Caco-2 (cell line): ENCODE data around the gene SLC6A18. TPM values are rescaled to one million over a fixed set of nuclear protein-coding genes. Genes with fewer than 3 reads are reported as not detected.

Experiments used
- BruUV-seq: library from RNA; stranded (reverse); fragments of 400-500 nt; replicated peaks from 2 replicates; lab custom pipeline; 2021; lab: Mats Ljungman, UMichigan
- CTCF ChIA-PET: fragments of 300-600 bp; sonication (Branson Sonifier 250); formaldehyde crosslinking; loops from one replicate; lab custom pipeline; 2022; ENCODE audit warnings: antibody characterized with exemption; lab: Charles Lee
- POLR2A ChIA-PET: fragments of 300-600 bp; sonication (Branson Sonifier 250); formaldehyde crosslinking; loops from one replicate; lab custom pipeline; 2022; ENCODE audit warnings: antibody characterized with exemption; lab: Charles Lee
- DNase-seq, 2 experiments: peaks; one replicate each; pipeline versions ENCODE4 v3.0.0 to v3.0.0-alpha.2; 2020 to 2022
- H3K27me3 ChIP-seq: replicated peaks from 2 replicates; pipeline ENCODE4 v1.6.0; 2011; ENCODE audit warnings: low read length; ENCODE audit not compliant: control insufficient read depth, insufficient read depth
- H3K36me3 ChIP-seq: 2 replicates; pipeline ENCODE4 v1.5.1; 2011; ENCODE audit warnings: low read length; ENCODE audit not compliant: control insufficient read depth, insufficient read depth
- H3K4me1 ChIP-seq: fragments of 250-450 bp; sonication (Bioruptor Pico); 2 replicates; pipeline ENCODE4 v1.5.1; 2020; ENCODE audit warnings: mild to moderate bottlenecking
- H3K4me3 ChIP-seq: 2 replicates; pipeline ENCODE4 v1.5.1; 2011; ENCODE audit warnings: low read depth, mild to moderate bottlenecking, control low read depth, low read length
- H3K9me3 ChIP-seq: fragments of 250-450 bp; sonication (Bioruptor Pico); 2 replicates; pipeline ENCODE4 v1.5.1; 2020; ENCODE audit warnings: mild to moderate bottlenecking, moderate library complexity
- H3K27ac Mint-ChIP-seq: one replicate; pipeline ENCODE4 v1.8.0; 2022; ENCODE audit warnings: mixed read lengths; ENCODE audit not compliant: unreplicated experiment
- H3K27me3 Mint-ChIP-seq: one replicate; pipeline ENCODE4 v1.8.0; 2022; ENCODE audit warnings: mixed read lengths; ENCODE audit not compliant: insufficient read depth, unreplicated experiment
- H3K36me3 Mint-ChIP-seq: one replicate; pipeline ENCODE4 v1.8.0; 2022; ENCODE audit warnings: mild to moderate bottlenecking, mixed read lengths; ENCODE audit not compliant: insufficient read depth, unreplicated experiment
- H3K4me1 Mint-ChIP-seq: one replicate; pipeline ENCODE4 v1.8.0; 2022; ENCODE audit warnings: low read depth, mixed read lengths; ENCODE audit not compliant: unreplicated experiment
- H3K4me3 Mint-ChIP-seq: one replicate; pipeline ENCODE4 v1.8.0; 2022; ENCODE audit warnings: mild to moderate bottlenecking, moderate library complexity, mixed read lengths; ENCODE audit not compliant: unreplicated experiment
- H3K9me3 Mint-ChIP-seq: one replicate; pipeline ENCODE4 v1.8.0; 2022; ENCODE audit warnings: mixed read lengths; ENCODE audit not compliant: unreplicated experiment
- intact Hi-C: fragments of 100-400 bp; cut with micrococcal nuclease; formaldehyde crosslinking; loops from one replicate; pipeline ENCODE4 v1.10.0; 2022; ENCODE audit not compliant: unreplicated experiment
- total RNA-seq: library from RNA; stranded (reverse); gene quantifications from 2 replicates; pipeline ENCODE4 v1.2.3, GENCODE V29; 2022
- TF ChIP-seq, protein P1 (sequence below), 2 experiments: fragments of 200-600 bp in 1 of 2; IDR thresholded peaks; 1 replicate in 1 of 2; 2 replicates in 1 of 2; pipeline versions ENCODE4 v1.5.1 to v1.8.0; 2011 to 2022; ENCODE audit warnings: antibody characterized with exemption in 1 of 2, control low read depth in 1 of 2, inconsistent platforms in 1 of 2, low read depth in 1 of 2, low read length in 1 of 2, mild to moderate bottlenecking in 1 of 2, moderate library complexity in 1 of 2; ENCODE audit not compliant: insufficient read depth in 1 of 2, severe bottlenecking in 1 of 2, unreplicated experiment in 1 of 2

Gene SLC6A18
- total RNA-seq, 1 experiment from 2014 or later = not detected

DNA sequence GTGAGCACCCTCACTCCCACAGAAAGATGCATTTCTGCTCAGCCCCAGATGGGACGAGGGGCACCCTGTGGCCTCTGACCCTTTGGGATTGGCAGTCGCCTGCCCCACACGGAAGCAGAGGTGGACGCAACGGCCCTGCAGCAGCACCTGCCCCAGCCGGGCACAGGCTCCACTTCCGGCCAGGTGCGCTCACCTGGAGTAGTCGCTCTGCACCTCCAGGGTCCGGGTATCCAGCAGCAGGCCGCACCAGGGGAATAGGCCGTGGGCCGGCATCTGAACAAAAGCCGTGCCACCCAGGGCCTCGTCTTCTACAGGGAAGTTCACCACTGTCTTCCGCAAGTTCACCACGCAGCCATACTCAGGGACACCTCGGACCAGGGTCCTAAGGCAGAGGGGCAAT lies 39.0 kb downstream of the SLC6A18 start:
- Mint-ChIP-seq H3K9me3 (no peaks in the 10 kb centered on the region), H3K4me3 (no peak overlapping the region), H3K4me1 (no peaks in the 10 kb centered on the region), H3K27ac (no peak overlapping the region), H3K27me3 (no peaks in the 10 kb centered on the region), H3K36me3 (peaks cover 4% of the 10 kb centered on the region)
- Histone ChIP-seq H3K27me3 (no peaks in the 10 kb centered on the region), H3K9me3 (no peaks in the 10 kb centered on the region), H3K4me3 (no peak overlapping the region), H3K36me3 (no peaks in the 10 kb centered on the region), H3K4me1 (no peaks in the 10 kb centered on the region)
- TF ChIP-seq, protein P1, sequence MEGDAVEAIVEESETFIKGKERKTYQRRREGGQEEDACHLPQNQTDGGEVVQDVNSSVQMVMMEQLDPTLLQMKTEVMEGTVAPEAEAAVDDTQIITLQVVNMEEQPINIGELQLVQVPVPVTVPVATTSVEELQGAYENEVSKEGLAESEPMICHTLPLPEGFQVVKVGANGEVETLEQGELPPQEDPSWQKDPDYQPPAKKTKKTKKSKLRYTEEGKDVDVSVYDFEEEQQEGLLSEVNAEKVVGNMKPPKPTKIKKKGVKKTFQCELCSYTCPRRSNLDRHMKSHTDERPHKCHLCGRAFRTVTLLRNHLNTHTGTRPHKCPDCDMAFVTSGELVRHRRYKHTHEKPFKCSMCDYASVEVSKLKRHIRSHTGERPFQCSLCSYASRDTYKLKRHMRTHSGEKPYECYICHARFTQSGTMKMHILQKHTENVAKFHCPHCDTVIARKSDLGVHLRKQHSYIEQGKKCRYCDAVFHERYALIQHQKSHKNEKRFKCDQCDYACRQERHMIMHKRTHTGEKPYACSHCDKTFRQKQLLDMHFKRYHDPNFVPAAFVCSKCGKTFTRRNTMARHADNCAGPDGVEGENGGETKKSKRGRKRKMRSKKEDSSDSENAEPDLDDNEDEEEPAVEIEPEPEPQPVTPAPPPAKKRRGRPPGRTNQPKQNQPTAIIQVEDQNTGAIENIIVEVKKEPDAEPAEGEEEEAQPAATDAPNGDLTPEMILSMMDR (IDR thresholded peaks at IDR 0.05; ENCODE audit: insufficient read depth in 1 of 2, low read depth in 1 of 2, low read length in 1 of 2, severe bottlenecking in 1 of 2, unreplicated experiment in 1 of 2) = no peak
- intact Hi-C loops = no loop called here
- no peak for DNase-seq
- POLR2A ChIA-PET = no interaction called here
- no TSS peak for BruUV-seq
- CTCF ChIA-PET = no interaction called here

DNA sequence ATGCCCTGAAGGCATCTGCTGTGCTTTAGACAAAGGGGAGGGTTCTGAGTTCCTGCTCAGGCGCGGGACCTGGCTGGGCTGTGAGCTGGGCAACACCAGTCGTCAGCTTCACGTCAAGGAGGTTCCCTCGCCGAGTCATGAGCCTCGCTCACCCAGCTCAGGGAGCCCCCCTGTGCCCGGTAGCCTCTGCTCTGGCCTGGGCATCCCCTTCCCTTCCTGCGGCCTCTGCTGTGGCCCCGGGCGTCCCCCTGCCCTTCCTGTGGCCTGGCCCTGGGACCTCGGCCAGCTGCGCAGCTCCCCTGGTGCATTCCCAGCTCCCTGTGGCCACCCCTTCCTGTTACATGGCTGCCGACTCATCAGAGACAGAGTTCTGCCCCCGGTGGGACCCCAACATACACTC lies 39.8 kb downstream of the SLC6A18 start:
- POLR2A ChIA-PET = no interaction called here
- H3K36me3 Mint-ChIP-seq = no peaks in the 10 kb centered on the region
- H3K36me3 ChIP-seq = no peaks in the 10 kb centered on the region

DNA sequence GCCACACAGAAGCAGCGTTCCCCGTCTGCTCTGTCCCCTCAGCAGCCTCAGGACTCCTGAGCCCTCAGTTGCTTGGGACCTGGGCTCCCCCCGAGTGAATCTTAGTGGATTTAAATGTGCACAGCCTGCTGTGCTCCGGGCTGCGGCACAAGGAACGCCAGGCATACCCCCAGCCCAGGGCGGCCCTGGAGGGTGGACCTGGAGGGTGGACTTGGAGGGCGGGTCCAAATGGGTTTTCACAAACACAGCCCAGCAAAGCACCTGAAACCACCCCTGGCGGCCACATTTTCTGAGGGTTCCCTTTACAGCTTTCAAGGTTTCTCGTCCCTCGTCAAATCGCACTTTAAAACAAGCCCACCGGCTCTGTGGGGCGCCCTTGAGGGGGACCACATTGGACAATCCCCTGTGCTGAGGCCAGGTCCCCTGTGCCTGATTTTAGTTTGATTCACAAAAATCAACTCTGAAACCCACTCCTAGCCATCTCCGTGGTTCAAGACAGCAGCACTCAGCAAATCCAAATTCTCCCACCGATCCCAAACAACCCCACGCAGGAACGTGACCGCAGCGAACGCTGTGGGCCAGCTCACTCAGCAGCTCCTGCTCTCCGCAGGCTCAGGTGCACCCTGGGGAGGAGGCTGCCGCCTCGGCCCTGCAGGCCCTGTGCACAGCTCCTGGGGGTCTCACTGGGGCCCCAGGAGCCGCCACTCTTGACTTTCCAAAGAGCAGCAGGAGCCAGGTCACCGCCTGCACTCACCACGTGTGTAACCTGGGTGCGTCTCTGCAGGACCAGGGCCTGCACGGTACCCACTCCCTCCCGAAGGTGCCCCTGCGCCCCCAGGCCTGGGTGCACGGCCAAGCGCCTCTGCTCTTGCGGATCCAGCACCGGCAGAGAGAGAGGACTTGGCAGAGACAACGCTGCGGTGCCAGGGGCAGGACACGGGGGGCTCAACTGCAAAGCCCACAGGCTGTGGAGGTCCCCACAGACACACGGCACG lies 40.6 kb downstream of the SLC6A18 start:
- H3K27ac Mint-ChIP-seq = no peak overlapping the region
- Histone ChIP-seq H3K27me3 (no peaks in the 10 kb centered on the region), H3K4me3 (no peak overlapping the region), H3K9me3 (no peaks in the 10 kb centered on the region), H3K4me1 (no peaks in the 10 kb centered on the region), H3K36me3 (no peaks in the 10 kb centered on the region)
- DNase-seq = no peak
- no peak overlapping the region for H3K4me3 Mint-ChIP-seq
- POLR2A ChIA-PET = no interaction called here
- no TSS peak for BruUV-seq
- H3K27me3 Mint-ChIP-seq = no peaks in the 10 kb centered on the region
- H3K36me3 Mint-ChIP-seq = no peaks in the 10 kb centered on the region
- intact Hi-C loops = no loop called here
- H3K4me1 Mint-ChIP-seq = no peaks in the 10 kb centered on the region
- H3K9me3 Mint-ChIP-seq = no peaks in the 10 kb centered on the region
- CTCF ChIA-PET = no interaction called here
- TF ChIP-seq, protein P1 (IDR thresholded peaks at IDR 0.05; ENCODE audit: insufficient read depth in 1 of 2, low read depth in 1 of 2, low read length in 1 of 2, severe bottlenecking in 1 of 2, unreplicated experiment in 1 of 2) = no peak

More for the DNA sequence above, 39.8 kb downstream of the SLC6A18 start:
- Mint-ChIP-seq H3K27ac (no peak overlapping the region), H3K4me1 (no peaks in the 10 kb centered on the region), H3K9me3 (no peaks in the 10 kb centered on the region), H3K4me3 (no peak overlapping the region), H3K27me3 (no peaks in the 10 kb centered on the region)
- no peak for DNase-seq
- no peaks in the 10 kb centered on the region for H3K4me1 ChIP-seq
- intact Hi-C loops = no loop called here
- no peak overlapping the region for H3K4me3 ChIP-seq
- H3K9me3 ChIP-seq = no peaks in the 10 kb centered on the region
- CTCF ChIA-PET = no interaction called here
- no peaks in the 10 kb centered on the region for H3K27me3 ChIP-seq
- no TSS peak for BruUV-seq
- TF ChIP-seq, protein P1 (IDR thresholded peaks at IDR 0.05; ENCODE audit: insufficient read depth in 1 of 2, low read depth in 1 of 2, low read length in 1 of 2, severe bottlenecking in 1 of 2, unreplicated experiment in 1 of 2) = no peak
